GM21723 (cell line): ENCODE measurements around the gene LKAAEAR1.

Source experiments
- ATAC-seq: cut with Tn5 transposase; IDR thresholded peaks from one replicate; pipeline ENCODE4 v1.9.1; 2021; ENCODE audit warnings: mild to moderate bottlenecking, moderate library complexity; ENCODE audit not compliant: unreplicated experiment

LKAAEAR1 gene

GRCh38 chr20:64080013-64080812 lies 4.0 kb downstream of the LKAAEAR1 start, which contains the start of gene OPRL1:
Gene OPRL1 (plus strand): TSS chr20:64080082. CDS start chr20:64092721, 12,639 bp downstream.
- ATAC-seq, result no peak

GRCh38 chr20:64079273-64080012 lies 4.8 kb downstream of the LKAAEAR1 start, which contains the start of gene RGS19:
Gene RGS19 (minus strand): TSS chr20:64079518. CDS start chr20:64076886, 2,632 bp downstream.
- ATAC-seq, result peak; percentile 39

- no peak for ATAC-seq
Observed at GRCh38 chr20:64078934-64079272, 5.3 kb downstream of the LKAAEAR1 start.

GRCh38 chr20:64077876-64078551 lies 6.2 kb downstream of the LKAAEAR1 start:
- no peak for ATAC-seq

GRCh38 chr20:64077541-64077875 lies 6.7 kb downstream of the LKAAEAR1 start:
- no peak for ATAC-seq

- ATAC-seq, result peak; percentile 35
Observed at GRCh38 chr20:64077094-64077493, 7.1 kb downstream of the LKAAEAR1 start.

GRCh38 chr20:64076061-64076997 lies 7.9 kb downstream of the LKAAEAR1 start:
- ATAC-seq, result no peak

GRCh38 chr20:64075556-64075955 lies 8.6 kb downstream of the LKAAEAR1 start:
- ATAC-seq, result no peak

- ATAC-seq, result no peak
Observed at GRCh38 chr20:64074963-64075362, 9.2 kb downstream of the LKAAEAR1 start.

- no peak for ATAC-seq
Observed at GRCh38 chr20:64074184-64074789, 9.9 kb downstream of the LKAAEAR1 start.

- ATAC-seq, result no peak
Observed at GRCh38 chr20:64073476-64074183, 10.6 kb downstream of the LKAAEAR1 start.

GRCh38 chr20:64072498-64073063 lies 11.6 kb downstream of the LKAAEAR1 start:
- no peak for ATAC-seq

GRCh38 chr20:64071341-64072332 lies 12.6 kb downstream of the LKAAEAR1 start:
- ATAC-seq, result no peak

GRCh38 chr20:64070244-64070993 lies 13.8 kb downstream of the LKAAEAR1 start:
- ATAC-seq, result no peak

- no peak for ATAC-seq
Observed at GRCh38 chr20:64069614-64070243, 14.5 kb downstream of the LKAAEAR1 start.

GRCh38 chr20:64069209-64069613 lies 15.0 kb downstream of the LKAAEAR1 start:
- ATAC-seq, result no peak
